ENCODE results near the gene IFNK. TPM values are rescaled to one million over a fixed set of nuclear protein-coding genes. Genes with fewer than 3 reads are reported as not detected.
"Not testable (repeated sequence)": the region's sequence is repeated elsewhere in the genome, so short reads cannot be mapped to it uniquely, and the experiment has no call there.

IFNK gene, protein sequence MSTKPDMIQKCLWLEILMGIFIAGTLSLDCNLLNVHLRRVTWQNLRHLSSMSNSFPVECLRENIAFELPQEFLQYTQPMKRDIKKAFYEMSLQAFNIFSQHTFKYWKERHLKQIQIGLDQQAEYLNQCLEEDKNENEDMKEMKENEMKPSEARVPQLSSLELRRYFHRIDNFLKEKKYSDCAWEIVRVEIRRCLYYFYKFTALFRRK
- not detected for total RNA-seq

DNA sequence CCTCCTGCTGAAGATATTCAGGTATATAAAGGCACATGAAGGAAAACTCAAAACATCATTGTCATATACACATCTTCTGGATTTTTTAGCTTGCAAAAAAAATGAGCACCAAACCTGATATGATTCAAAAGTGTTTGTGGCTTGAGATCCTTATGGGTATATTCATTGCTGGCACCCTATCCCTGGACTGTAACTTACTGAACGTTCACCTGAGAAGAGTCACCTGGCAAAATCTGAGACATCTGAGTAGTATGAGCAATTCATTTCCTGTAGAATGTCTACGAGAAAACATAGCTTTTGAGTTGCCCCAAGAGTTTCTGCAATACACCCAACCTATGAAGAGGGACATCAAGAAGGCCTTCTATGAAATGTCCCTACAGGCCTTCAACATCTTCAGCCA lies at the start of gene IFNK:
Gene IFNK, plus strand, starts transcription at position 55 of the 400 bp plus-strand sequence. Its CDS starts 47 bp downstream, at position 102.
- no peak for DNase-seq (ENCODE audit: low spot score)

DNA sequence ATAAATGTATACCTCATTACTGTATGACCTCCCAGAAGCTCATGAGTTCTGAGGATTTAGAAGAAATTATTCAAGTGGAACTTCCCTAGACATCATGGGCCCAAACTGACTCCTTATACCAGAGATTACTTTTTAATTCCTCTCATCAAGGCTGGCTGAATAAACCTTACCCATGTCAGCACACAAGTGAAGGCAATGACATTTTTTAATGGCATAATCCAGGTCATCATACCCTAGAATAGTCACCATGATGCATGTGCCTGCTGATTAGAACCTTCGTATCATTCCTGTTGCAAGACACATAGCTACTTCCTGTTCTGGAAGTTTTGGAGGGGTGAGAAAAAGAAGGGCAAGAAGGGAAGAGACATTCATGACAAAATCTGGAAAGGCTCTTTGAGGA lies 49.8 kb upstream of the IFNK start:
- no peak for DNase-seq (ENCODE audit: low spot score)

DNA sequence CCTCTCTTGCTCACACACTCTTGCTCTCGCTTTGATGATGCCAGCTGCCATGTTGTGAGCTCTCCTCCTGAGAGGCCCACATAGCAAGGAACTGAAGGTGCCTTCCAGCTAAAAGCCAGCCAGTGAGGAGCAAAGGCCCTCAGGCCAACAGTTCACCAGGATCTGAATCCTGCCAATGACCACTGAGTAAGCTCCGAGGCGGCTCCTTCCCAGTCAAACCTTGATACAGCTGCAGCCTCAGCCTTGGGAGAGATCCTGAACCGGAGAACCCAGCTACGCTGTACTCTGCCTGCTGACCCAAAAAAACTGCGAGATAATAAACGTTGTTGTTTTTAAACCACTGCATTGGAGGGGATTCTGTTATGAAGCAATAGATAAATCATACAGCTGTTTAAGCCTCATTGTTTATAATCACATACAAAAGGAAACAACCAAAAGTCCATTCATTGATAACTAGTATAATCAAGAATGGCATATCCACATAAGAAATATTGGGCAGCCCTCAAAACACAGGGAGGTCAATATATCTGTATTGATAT lies 49.0 kb upstream of the IFNK start:
- no peak for DNase-seq (ENCODE audit: low spot score)

DNA sequence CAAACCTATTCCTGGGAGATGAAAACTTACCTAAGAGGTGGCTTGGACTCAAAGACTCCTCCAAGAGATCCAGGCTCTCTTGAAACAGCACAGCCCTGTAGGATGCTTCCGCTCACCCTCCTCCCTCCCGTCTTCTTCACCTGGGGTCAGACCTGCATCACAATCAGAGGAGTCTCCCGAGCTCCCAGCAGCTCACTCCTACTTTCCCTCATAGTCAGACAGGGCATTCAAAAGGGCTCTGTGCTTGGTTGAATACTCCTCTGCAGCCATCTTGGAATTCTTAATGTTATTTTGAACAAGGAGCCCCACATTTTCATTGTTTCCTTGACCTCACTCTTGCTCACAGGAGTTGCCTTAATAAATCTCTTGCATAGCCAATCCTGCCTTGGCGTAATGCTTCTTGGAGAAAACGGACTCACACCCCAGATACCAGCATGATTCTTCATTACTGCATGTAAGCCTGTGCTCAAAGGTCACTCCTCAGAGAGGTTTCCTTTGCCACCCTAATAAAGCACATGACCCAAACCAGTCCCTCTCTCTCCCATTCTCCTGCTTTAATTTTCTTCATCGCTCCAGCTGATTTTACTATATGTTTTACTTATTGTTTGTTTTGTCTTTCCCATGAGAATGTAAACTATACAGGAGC lies 47.1 kb upstream of the IFNK start:
- DNase-seq (ENCODE audit: low spot score): no peak

DNA sequence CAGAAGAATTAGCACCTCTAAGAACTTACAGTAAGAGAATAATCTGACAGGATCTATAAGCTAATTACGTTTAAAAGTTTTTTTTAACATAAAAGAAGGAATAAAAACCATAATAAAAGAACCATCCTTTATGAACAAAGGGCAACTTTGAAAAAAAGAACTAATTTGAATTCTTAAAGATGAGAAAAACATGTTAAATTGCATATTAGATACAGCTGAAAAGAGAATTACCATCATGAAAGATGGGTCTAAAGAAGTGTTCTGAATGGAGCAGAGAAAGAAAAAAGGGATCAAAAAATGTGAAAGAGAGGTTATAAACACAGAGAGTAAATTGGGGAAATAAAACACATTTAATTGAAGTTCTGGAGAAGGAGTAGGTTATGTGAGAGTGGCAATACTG lies 45.8 kb upstream of the IFNK start:
- no peak for DNase-seq (ENCODE audit: low spot score)

DNA sequence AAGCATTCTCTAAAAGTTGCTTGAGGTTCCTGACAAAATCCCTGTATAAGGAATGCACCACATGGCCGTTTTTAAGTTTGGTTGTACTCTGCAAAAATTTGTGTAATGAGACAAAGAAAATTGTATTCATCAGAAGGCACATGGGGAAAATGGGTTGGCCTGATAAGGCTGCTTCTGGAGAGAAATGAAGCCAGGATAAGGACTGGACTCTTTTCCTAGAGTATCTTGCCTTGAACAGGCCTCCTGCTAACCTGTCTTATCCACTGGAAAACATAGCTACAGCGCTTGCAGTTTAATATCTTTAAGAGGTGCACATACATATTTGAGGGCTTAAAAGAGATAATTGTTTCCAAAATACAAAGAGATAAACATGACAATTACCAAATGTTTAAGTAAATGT lies 41.4 kb upstream of the IFNK start:
- DNase-seq (ENCODE audit: low spot score): no peak

DNA sequence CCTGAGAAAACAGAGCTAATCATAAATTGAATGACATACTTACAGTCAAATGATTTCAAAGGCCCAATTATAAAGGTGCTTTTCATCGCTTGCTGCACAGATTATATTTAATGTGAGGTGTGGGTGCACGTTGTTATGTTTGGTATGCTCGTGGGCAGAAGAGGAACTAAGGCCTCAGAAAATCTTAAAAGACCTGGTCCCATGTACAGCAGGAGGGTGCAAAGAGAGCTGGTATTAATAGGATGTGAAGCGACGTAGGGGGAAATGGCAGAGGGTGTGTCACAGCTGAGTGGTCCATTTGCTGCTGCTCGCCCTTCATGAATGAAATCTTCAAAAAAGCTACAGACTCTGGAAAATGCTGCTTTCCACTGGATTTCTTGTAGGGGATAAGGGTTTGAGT lies 40.5 kb upstream of the IFNK start:
- DNase-seq (ENCODE audit: low spot score): no peak

DNA sequence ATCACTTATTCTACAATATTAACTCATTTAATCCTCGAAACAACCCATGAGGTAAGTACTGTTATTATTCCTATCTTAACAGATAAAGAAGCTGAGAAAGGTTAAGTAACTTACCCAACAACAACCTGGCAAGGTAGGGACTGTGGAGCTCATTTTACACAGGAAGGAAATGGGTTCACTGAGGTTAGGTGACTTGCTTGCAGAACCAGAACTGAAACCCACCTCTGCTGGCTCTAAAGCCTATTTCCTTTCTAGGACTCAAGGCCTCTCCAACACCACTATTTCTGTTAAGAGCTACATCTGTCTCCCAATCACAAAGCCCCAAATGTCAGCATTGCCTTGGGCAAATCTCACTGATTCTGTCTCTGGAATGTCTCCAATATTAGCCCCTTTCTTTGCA lies 38.9 kb upstream of the IFNK start:
- no peak for DNase-seq (ENCODE audit: low spot score)

DNA sequence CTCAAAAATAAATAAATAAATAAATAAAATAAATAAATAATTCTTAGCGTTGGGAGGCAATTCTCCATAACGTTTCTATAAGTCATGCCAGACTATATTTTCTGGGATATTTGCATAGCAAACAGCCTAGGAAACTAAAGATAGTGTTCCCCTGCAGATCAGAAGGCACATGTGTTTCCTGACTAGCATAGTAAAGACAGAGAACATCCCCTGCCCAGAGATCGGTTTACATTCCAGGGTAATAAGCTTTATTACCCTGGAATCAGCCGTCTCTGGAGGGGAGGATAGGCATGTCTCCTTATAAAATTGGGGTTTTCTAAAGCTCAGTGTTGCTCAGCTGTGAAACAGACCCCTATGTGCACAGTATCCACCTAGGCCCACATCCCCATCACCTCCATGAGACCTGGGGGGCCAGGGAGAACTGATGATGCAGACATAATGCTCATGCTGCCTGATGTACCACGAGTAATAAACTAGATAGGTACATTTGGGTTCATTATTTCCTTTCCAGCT lies 36.9 kb upstream of the IFNK start:
- no peak for DNase-seq (ENCODE audit: low spot score)

DNA sequence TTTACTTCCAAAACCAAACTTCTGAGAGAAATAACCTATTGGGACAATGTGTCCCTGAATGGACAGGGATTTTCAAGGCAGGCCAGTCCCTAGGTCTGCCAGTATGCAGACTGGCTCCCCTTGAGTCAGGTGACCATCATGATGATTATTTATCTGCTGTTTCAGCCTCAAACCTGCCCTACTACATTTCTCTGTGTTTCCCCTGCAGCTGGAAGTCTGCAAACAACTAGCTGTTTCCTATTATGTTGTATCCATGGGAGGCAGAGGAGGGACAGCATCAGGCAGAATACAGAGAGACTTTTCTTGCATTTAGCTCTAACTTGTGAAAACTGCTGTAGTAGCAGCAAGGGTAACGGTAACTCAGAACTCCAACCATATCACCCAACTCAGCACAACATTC lies 36.2 kb upstream of the IFNK start:
- no peak for DNase-seq (ENCODE audit: low spot score)

DNA sequence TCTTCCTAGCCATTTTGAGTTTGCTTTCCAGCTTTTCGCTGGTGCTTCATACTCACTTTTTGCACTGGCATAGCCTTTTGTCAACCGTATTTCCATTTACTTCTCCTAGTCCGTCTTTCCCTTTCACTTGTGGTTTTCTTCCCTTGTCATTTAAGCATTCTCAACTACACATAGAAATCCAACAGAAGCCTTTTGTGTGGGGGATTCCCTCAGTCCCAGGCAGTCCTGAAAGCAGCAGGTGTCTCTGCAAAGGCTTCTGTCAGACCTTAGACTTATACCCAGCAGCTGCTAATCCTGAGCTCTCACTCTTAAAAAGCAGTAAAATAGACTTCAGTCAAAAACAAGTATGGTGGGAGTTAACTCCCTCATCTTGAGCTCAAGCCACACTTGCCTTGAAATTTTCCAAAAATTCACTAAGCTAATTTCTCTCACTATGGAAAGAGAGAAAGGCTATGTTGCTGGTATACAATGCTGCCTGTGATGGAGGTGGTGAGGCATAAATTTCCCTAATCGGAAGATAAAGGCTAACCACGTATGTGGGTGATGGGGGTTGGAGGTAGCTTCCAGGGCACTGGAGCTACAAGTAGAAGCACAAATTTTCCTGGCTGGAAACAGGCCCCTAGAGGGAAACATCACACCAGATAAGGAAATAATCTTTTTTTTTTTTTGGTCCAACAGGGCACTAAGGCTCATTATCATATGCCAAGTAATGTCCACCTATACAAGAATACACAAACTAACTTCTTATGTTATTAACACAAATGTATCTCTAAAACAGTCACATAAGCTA lies 34.8 kb upstream of the IFNK start:
- DNase-seq (ENCODE audit: low spot score): no peak

DNA sequence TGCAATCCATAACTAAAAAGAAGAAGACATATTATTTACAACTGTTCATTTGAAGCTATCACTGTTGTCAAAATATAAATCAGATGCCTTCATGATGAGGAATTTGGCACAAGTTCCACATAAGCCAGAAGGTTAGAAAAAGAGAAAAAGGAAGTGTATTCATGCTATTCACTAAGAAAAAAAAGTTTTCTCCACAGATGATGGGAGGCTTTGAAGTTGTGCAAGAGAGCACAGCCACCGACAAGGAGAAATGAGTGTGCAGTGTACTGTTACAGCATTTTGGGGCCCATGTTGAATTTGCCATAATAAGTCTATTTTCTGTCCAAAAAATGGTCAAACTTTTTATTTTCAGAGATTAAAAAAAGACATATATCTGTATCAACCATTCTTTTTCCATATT lies 32.9 kb upstream of the IFNK start:
- no peak for DNase-seq (ENCODE audit: low spot score)

DNA sequence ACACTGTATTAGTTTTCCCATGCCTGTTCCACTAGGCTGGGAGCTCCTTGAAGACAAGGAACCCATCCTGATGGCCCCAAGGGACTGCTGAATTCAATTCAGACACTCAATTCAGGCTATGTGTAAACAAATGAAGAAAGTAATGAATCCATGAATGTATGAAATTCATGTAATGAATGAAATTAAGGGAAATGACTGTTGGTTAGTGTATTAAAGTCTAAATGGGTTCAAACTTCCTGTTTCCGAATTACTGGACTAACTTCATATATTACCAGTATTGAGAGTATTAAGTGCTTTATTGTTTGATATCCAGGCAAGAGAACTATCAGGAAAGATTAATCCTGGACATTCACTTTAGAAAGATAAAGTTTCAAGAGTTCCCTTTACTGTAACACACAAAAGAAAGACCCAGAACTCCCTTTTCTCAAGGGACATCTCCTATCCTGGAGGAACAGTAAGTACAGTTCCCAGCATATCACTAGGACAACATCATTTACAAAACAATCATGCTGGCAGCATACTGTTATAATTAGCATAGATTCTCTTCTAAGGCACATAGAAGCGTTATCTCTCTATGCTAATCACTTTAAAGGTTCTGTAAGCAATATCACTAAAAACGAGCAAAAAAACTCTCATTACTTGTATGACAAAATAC lies 28.5 kb upstream of the IFNK start:
- DNase-seq (ENCODE audit: low spot score): no peak

DNA sequence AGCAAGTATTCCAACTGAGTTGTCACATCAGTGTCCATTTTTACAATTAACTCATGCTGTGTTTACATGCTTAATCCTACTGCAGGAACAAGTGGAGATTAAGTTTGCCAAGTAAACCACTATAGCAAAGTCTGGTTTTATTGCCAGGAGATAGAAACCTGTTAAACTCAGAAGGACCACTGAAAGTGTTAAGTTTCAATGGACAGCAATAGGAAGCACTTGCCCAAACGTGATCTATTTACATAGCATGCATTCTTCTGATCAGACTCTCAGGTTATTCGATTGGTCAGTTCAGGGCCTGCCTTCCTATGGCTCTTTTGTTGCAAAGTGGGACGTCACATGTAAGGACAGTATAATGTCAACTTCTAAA lies 28.0 kb upstream of the IFNK start:
- no peak for DNase-seq (ENCODE audit: low spot score)

DNA sequence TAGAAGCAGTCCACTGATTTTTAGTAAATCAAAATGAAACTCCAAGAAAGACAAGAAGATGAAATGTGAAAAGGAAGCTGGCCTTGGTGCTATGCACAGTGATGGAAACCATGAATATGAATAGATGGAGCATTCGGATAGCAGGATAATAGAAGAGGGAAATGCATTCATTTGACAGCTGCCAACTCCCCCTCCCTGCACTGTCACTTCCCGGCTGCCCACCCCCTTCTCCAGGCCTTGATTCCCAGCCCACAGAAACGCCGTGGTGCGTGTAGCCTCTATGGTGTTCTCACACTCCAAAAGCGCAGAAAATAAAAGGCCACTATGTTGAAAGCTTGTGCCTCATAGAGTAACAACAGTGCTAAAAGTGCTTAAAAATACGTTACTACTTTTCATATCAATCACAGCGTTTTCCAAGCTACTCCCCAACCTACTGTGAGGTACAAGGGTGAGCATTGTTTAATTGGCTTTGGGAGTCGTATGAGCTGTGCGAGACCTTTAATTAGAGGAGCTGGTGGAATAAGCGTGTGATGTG lies 26.1 kb upstream of the IFNK start:
- no peak for DNase-seq (ENCODE audit: low spot score)

DNA sequence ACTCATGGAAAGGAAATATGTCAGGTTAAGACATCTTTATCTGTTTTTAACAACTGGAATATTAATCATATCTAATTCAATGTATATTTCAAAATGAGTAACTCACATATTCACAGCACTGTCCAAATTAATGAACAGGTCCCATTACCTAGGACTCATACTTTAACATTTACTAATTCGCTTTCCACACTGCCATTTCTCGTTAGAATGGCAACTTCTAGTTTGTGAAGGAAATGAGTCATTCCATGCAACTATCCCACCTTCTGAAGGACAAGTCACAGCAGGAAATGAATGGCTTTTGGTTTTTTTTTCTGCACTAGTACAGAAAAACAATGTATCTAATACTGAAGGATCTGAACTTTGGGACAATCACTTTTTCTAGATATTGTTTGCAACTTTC lies 24.6 kb upstream of the IFNK start:
- no peak for DNase-seq (ENCODE audit: low spot score)

DNA sequence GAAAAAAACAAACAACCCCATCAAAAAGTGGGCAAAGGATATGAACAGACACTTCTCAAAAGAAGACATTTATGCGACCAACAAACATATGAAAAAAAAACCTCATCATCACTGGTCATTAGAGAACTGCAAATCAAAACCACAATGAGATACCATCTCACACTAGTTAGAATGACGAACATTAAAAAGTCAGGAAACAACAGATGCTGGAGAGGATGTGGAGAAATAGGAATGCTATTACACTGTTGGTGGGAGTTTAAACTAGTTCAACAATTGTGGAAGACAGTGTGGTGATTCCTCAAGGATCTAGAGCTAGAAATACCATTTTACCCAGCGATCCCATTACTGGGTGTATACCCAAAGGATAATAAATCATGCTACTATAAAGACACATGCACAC lies 23.2 kb upstream of the IFNK start:
- DNase-seq (ENCODE audit: low spot score): not testable (repeated sequence)

DNA sequence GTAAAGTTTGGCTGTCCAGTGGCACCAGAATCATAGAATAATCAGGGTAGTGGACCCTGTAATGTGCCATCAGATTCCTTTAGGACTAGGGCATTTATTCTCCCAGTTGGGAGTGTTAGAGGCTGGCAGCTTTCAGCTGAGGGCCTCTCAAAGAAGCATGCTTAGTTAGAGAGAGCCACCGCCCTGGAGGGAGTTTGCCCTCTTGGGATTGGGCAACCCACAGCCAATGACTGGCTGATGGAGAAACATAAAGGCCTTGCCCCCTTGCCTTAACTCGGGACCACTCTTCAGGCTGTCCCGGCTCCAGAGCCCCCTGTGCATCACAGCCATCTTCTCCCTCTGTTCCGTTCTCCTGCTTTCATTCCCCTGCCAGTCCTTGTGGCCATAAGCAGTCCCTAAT lies 20.5 kb upstream of the IFNK start:
- DNase-seq (ENCODE audit: low spot score): no peak

DNA sequence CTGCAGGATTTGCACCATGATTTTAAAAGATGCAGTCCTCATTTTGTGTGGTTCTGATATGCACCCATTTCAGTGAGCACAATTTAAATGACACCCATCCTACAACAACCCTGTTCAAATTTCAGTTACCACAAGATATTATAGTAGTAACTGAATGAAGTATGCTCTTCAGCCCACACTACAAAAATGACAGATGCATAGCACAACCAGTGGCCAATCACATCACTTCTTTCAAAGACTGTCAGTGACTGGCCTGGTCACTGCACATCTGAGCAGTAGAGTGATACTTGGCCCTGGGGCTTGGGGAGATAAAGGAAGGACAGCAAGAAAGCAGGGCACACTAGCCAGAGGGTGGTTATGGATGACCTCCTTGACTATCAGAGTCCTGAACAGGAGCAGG lies 19.8 kb upstream of the IFNK start:
- DNase-seq (ENCODE audit: low spot score): no peak

DNA sequence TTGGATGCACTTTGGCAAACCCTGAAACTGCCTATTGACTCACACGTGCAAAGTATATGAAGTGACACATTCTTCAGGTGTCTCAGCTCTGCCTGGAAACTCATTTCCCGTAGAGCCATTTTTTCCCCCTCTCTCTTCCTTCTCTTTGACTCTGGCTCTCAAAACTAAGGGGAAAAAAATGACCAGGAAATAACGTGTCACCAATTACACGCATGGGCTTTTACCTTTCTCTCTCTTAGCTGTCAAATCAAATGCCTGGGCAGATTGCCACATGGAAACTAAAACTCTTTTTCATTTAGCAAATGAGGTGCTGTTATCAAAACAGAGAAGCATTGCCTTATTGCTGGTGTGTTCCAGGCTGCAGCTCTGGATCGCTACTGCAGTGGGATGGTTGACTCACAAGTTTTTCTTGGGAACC lies 18.3 kb upstream of the IFNK start:
- no peak for DNase-seq (ENCODE audit: low spot score)

DNA sequence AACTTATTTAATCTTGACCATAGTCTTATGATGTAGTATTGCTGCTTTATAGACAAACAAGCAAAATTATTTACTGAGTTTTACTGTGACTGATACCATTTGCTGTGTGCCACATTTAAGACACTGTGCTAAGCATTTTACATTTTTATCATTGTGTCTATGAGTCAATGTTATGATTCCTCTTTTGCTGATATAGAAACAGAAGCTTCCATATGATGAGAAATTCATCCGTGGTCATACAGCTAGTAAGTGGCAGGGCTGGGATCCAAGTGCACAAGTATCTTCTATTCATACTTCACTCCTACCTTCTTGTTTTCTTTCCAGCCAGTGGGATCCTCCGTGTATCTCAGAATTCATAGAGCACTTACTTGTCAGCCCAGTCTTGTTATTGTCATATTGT lies 17.1 kb upstream of the IFNK start:
- no peak for DNase-seq (ENCODE audit: low spot score)

DNA sequence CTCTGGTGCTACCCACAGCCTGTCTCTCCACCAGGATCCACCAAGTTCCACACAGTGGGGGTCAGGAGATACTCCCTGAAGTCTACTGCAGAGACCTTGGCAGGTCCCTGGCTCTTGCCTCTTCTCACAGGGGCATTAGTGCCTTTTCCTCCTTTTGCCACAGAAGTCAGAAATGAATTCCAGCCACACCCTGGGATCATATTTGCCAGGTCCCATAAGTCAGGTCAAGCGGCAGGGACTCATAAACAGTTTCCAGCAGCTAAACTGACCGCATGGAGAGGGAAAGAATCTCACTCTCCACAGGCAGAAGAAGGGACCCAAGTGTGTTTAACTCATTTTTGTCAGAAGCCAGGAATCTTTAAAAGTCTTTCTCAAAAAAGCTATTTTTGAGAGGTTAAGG lies 13.3 kb upstream of the IFNK start:
- DNase-seq (ENCODE audit: low spot score): no peak
